ENCODE results near the gene ZNF362. TPM values are rescaled to one million over a fixed set of nuclear protein-coding genes. Genes with fewer than 3 reads are reported as not detected.

ZNF362 gene
- total and polyA plus RNA-seq, 2 experiments from 2014 or later = 22.5 to 55.0 TPM

GRCh38 chr1:33346533-33346926 lies 90.2 kb downstream of the ZNF362 start:
- H3K9me3 ChIP-seq (ENCODE audit: low read depth) = no peaks in the 10 kb centered on the region
- no peak overlapping the region for H2AFZ ChIP-seq
- H4K20me1 ChIP-seq (ENCODE audit: insufficient read depth, poor library complexity, severe bottlenecking) = peaks cover 61% of the 10 kb centered on the region
- no peak overlapping the region for H3K4me3 ChIP-seq
- H3K79me2 ChIP-seq = peaks cover 75% of the 10 kb centered on the region
- H3K27ac ChIP-seq = peak overlapping the region; percentile 96
- H3K27me3 ChIP-seq = no peaks in the 10 kb centered on the region
- no peak for DNase-seq (ENCODE audit: low spot score)
- TF ChIP-seq EZH2 (IDR thresholded peaks at IDR 0.05; ENCODE audit: borderline replicate concordance) = no peak
- TF ChIP-seq EZH2phosphoT487 (IDR thresholded peaks at IDR 0.05; ENCODE audit: low read depth, severe bottlenecking, unreplicated experiment) = no peak
- no peak for TF ChIP-seq CTCF (IDR thresholded peaks at IDR 0.05; ENCODE audit: poor library complexity)
- H3K9me2 ChIP-seq (replicated peaks; ENCODE audit: insufficient read depth) = no peaks in the 10 kb centered on the region
- H3K4me2 ChIP-seq = peak overlapping the region; percentile 93
- 63% methylated on average over 3 of the region's 3 CpGs for WGBS (ENCODE audit: low lambda C conversion rate, missing lambda C conversion rate)
- H3K4me1 ChIP-seq (ENCODE audit: insufficient read depth) = peaks cover 72% of the 10 kb centered on the region
- no peaks in the 10 kb centered on the region for H3K36me3 ChIP-seq (replicated peaks; ENCODE audit: insufficient read depth, low read depth)

- H3K9me2 ChIP-seq (replicated peaks; ENCODE audit: insufficient read depth) = no peaks in the 10 kb centered on the region
- TF ChIP-seq EZH2phosphoT487 (IDR thresholded peaks at IDR 0.05; ENCODE audit: low read depth, severe bottlenecking, unreplicated experiment) (no peak), EZH2 (IDR thresholded peaks at IDR 0.05; ENCODE audit: borderline replicate concordance) (no peak), CTCF (IDR thresholded peaks at IDR 0.05; ENCODE audit: poor library complexity) (no peak)
- H3K4me3 ChIP-seq = no peak overlapping the region
- H4K20me1 ChIP-seq (ENCODE audit: insufficient read depth, poor library complexity, severe bottlenecking) = peaks cover 56% of the 10 kb centered on the region
- peak overlapping the region; percentile 96 for H3K27ac ChIP-seq
- peak; percentile 65 for DNase-seq (ENCODE audit: low spot score)
- H3K27me3 ChIP-seq = no peaks in the 10 kb centered on the region
- no peaks in the 10 kb centered on the region for H3K9me3 ChIP-seq (ENCODE audit: low read depth)
- peaks cover 67% of the 10 kb centered on the region for H3K4me1 ChIP-seq (ENCODE audit: insufficient read depth)
- H2AFZ ChIP-seq = no peak overlapping the region
- H3K4me2 ChIP-seq = peak overlapping the region; percentile 93
- no peaks in the 10 kb centered on the region for H3K36me3 ChIP-seq (replicated peaks; ENCODE audit: insufficient read depth, low read depth)
- 18% methylated on average over 2 of the region's 2 CpGs for WGBS (ENCODE audit: low lambda C conversion rate, missing lambda C conversion rate)
- H3K79me2 ChIP-seq = peaks cover 71% of the 10 kb centered on the region
Measured at GRCh38 chr1:33346927-33347649, 90.8 kb downstream of the ZNF362 start.

GRCh38 chr1:33347650-33347992 lies 91.3 kb downstream of the ZNF362 start:
- peaks cover 61% of the 10 kb centered on the region for H3K4me1 ChIP-seq (ENCODE audit: insufficient read depth)
- TF ChIP-seq CTCF (IDR thresholded peaks at IDR 0.05; ENCODE audit: poor library complexity) (no peak), EZH2 (IDR thresholded peaks at IDR 0.05; ENCODE audit: borderline replicate concordance) (no peak), EZH2phosphoT487 (IDR thresholded peaks at IDR 0.05; ENCODE audit: low read depth, severe bottlenecking, unreplicated experiment) (no peak)
- peak; percentile 53 for DNase-seq (ENCODE audit: low spot score)
- no peaks in the 10 kb centered on the region for H3K9me2 ChIP-seq (replicated peaks; ENCODE audit: insufficient read depth)
- no peak overlapping the region for H2AFZ ChIP-seq
- WGBS (ENCODE audit: low lambda C conversion rate, missing lambda C conversion rate) = 25% methylated on average over 5 of the region's 5 CpGs
- peaks cover 53% of the 10 kb centered on the region for H4K20me1 ChIP-seq (ENCODE audit: insufficient read depth, poor library complexity, severe bottlenecking)
- peak overlapping the region; percentile 92 for H3K4me3 ChIP-seq
- H3K27me3 ChIP-seq = no peaks in the 10 kb centered on the region
- no peaks in the 10 kb centered on the region for H3K9me3 ChIP-seq (ENCODE audit: low read depth)
- H3K4me2 ChIP-seq = peak overlapping the region; percentile 93
- H3K36me3 ChIP-seq (replicated peaks; ENCODE audit: insufficient read depth, low read depth) = no peaks in the 10 kb centered on the region
- peak overlapping the region; percentile 96 for H3K27ac ChIP-seq
- H3K79me2 ChIP-seq = peaks cover 70% of the 10 kb centered on the region

Measured in hepatocyte (in vitro differentiated cells).